ENCODE data around the gene ZNF511. TPM values are rescaled to one million over a fixed set of nuclear protein-coding genes. Genes with fewer than 3 reads are reported as not detected.

Gene ZNF511
- total and polyA plus RNA-seq, 9 of the 15 experiments (the other 6 are each of a cell fraction or from before 2014, with no cell fraction given): 0.61 to 69.3 (median 40.1) TPM

DNA sequence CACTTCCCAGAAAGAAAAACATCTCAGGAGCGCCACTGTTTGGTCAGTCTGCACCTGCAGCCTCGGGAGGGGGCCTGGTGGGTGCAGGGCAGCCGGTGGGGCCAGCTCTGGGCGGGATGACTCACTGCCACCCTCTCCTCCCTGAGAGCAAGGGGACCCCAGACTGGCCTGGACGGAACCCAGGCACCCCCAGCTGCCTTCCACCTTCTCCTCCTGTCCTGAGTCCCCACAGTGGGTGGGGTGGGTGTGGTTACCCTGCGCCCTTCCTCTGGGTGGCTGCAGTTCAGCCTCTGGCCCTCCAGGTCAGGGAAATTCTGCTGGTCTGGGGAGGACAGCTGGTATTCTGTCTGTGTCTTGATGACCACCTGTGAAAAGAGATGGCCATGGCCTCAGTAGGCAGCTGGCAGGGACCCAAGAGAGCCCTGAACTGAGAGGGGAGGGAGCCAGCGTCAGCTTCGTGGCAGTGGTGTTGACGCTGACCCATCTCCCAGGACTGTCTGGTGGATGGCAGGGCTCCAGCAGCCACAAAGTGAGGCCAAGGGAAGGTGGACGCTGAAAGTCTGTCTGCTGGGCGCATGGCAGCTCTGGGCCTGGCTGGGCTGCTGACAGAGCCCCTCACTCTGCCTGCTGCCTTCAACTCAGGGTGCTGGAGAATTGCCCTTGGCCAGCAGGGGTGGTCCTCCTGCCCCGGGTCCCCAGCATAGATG, 19.1 kb downstream of the ZNF511 start:
- WGBS (ENCODE audit: insufficient coverage, low coverage, missing lambda C conversion rate): 5% methylated on average over 10 of the region's 12 CpGs
- BruUV-seq (replicated peaks): no TSS peak
- intact Hi-C loops (cut with micrococcal nuclease) (loop anchor here (5.0 to 10.0 kb wide), 3 partner anchors 67 to 157 kb away; partner anchors contain the start of gene MTG1), in situ Hi-C loops (cut with MboI) (no loop called here)
- Histone ChIP-seq H3K9ac (ENCODE audit: insufficient read depth in 1 of 2, low read depth in 2 of 2, low read length in 2 of 2) (0 out of 4 replicates have a peak overlapping the region, but pooled peaks of 1 of the 2 experiments have one; percentile 13), H3K27me3 (ENCODE audit: control insufficient read depth in 2 of 2, insufficient read depth in 2 of 2, low read length in 2 of 2) (peaks cover 4 to 6% of the 10 kb centered on the region in 2 experiments; a peak in 3 of 5 replicates), H3K4me2 (ENCODE audit: insufficient read depth, low read length) (no peak overlapping the region), H3K4me1 (replicated peaks in 1 of 2; ENCODE audit: control insufficient read depth in 2 of 2, insufficient read depth in 2 of 2, low read length in 2 of 2) (peaks cover 0 to 50% of the 10 kb centered on the region in 2 experiments; a peak in 3 of 5 replicates), H3K79me2 (ENCODE audit: control insufficient read depth, insufficient read depth, low read length) (no peaks in the 10 kb centered on the region), H3K4me3 (no peak overlapping the region), H3K36me3 (ENCODE audit: control insufficient read depth, insufficient read depth, low read length) (no peaks in the 10 kb centered on the region), H2AFZ (ENCODE audit: low read depth, low read length) (no peak overlapping the region), H3K9me3 (replicated peaks; ENCODE audit: control insufficient read depth, insufficient read depth, low read depth, low read length) (no peaks in the 10 kb centered on the region), H3K27ac (ENCODE audit: extremely low read depth, low read depth, low read length) (no peak overlapping the region), H3K9me1 (ENCODE audit: control insufficient read depth, insufficient read depth, low read length) (no peaks in the 10 kb centered on the region), H4K20me1 (replicated peaks; ENCODE audit: control insufficient read depth, insufficient read depth, low read length) (no peaks in the 10 kb centered on the region)
- FAIRE-seq (no peak), DNase-seq (ENCODE audit: extremely low read depth in 1 of 4, low spot score in 3 of 4) (no peak), ATAC-seq (no peak)
- POLR2A ChIA-PET: interaction anchor here (0.7 kb wide), 1 partner anchor 44 kb away, joined by 3 read pairs; no protein-coding TSS in a partner anchor
- CTCF ChIA-PET (ENCODE audit: low intra/inter-chr PET ratio): no interaction called here
- TF ChIP-seq NFIC (IDR thresholded peaks at IDR 0.05) (peak; percentile 30; the same call in 1 of the 2 replicates), RAD21 (CRISPR knock-in tag; conservative IDR thresholded peaks at IDR 0.05 in 1 of 2, IDR thresholded peaks at IDR 0.05 in 1 of 2) (no peak)

All from K562 (cell line).